Peyer's patch (tissue), 4 donors: ENCODE measurements around the gene SSTR5. TPM values are rescaled to one million over a fixed set of nuclear protein-coding genes. Genes with fewer than 3 reads are reported as not detected.

ENCODE experiments used
- DNase-seq, 3 donors: peaks; one replicate each; pipeline ENCODE4 v3.0.0-alpha.2; 2017 to 2019
- H3K27ac ChIP-seq, 4 donors: fragments of 200-600 bp; sonication (generic); one replicate each; pipeline ENCODE4 v1.5.1; 2016 to 2019
- H3K27me3 ChIP-seq, 2 donors: fragments of 200-600 bp; sonication (generic); one replicate each; pipeline ENCODE4 v1.5.1; 2019
- H3K36me3 ChIP-seq, 3 donors: fragments of 200-600 bp; sonication (generic); one replicate each; pipeline ENCODE4 v1.5.1; 2016 to 2019
- H3K4me1 ChIP-seq, 4 donors: fragments of 200-600 bp; sonication (generic); one replicate each; pipeline ENCODE4 v1.5.1; 2016 to 2019
- H3K4me3 ChIP-seq, 4 donors: fragments of 200-600 bp; sonication (generic); 1 replicate in 3 of 4; 2 replicates in 1 of 4; pipeline ENCODE4 v1.5.1; 2016 to 2019; ENCODE audit warnings: mild to moderate bottlenecking in 1 of 4
- H3K9me3 ChIP-seq, 4 donors: fragments of 200-600 bp; sonication (generic); one replicate each; pipeline ENCODE4 v1.5.1; 2016 to 2019; ENCODE audit warnings: mild to moderate bottlenecking in 1 of 4
- POLR2A ChIP-seq, 2 donors: fragments of 450-650 bp; IDR thresholded peaks; one replicate each; pipeline ENCODE4 v1.5.1; 2017; ENCODE audit warnings: antibody characterized with exemption in 2 of 2, mild to moderate bottlenecking in 2 of 2, moderate library complexity in 2 of 2
- total RNA-seq, 4 donors: library from RNA; depleted of rRNA; stranded (reverse); fragments of >200 nt; gene quantifications; one replicate each; pipeline ENCODE4 v1.1.0, GENCODE V29; 2016
- TF ChIP-seq, protein P1 (sequence below), 6 experiments: fragments of 450-650 bp in 4 of 6; fragments of 200-600 bp in 2 of 6; sonication (generic) in 1 of 6; IDR thresholded peaks; one replicate each; pipeline ENCODE4 v1.5.1; 2017 to 2019; ENCODE audit warnings: antibody characterized with exemption in 6 of 6, mild to moderate bottlenecking in 3 of 6, moderate library complexity in 1 of 6

The SSTR5 gene
- total RNA-seq, 4 donors from 2014 or later = 1.5 to 2.1 TPM; not detected in 2

DNA sequence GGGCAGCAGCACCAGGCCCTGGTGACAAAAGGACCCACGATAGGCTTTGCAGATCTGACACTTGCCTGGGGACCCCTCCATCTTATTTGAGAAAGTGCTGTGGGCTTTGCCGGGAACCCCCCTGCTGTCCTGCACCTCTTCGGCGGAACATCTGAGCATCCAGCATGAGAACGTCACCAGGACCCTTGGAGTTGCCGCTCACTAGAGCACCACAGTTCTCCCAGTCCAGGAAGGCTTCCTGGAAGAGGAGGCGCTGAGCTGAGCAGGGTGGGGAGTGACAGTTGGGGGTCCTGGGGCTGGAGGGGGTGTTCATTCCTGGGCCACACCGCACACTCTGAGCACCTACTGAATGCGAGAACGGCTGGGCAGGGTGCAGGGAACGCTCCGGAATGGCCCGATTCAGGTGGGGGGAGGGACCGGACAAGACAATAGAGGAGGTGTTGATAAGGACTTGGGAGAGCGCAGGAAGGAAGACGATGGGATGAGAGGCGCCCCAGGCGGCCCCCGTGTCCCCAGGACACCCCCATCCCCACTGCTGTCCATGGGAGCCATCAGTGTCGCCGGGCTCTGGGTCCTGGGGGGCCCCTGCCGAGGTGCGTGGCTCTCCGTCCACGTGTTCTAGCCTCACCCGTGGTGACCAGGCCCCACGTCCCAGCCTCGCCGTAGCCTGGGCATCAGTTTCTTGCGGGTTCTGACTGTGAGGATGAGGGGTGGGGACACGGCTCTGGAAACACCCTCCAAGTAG is 55.6 kb downstream of the SSTR5 start:
- DNase-seq = no peak
- Histone ChIP-seq H3K36me3 (no peaks in the 10 kb centered on the region), H3K4me3 (no peak overlapping the region), H3K27ac (no peak overlapping the region), H3K27me3 (no peaks in the 10 kb centered on the region), H3K4me1 (no peaks in the 10 kb centered on the region), H3K9me3 (no peaks in the 10 kb centered on the region)
- no peak for TF ChIP-seq POLR2A (IDR thresholded peaks at IDR 0.05)
- TF ChIP-seq, protein P1, sequence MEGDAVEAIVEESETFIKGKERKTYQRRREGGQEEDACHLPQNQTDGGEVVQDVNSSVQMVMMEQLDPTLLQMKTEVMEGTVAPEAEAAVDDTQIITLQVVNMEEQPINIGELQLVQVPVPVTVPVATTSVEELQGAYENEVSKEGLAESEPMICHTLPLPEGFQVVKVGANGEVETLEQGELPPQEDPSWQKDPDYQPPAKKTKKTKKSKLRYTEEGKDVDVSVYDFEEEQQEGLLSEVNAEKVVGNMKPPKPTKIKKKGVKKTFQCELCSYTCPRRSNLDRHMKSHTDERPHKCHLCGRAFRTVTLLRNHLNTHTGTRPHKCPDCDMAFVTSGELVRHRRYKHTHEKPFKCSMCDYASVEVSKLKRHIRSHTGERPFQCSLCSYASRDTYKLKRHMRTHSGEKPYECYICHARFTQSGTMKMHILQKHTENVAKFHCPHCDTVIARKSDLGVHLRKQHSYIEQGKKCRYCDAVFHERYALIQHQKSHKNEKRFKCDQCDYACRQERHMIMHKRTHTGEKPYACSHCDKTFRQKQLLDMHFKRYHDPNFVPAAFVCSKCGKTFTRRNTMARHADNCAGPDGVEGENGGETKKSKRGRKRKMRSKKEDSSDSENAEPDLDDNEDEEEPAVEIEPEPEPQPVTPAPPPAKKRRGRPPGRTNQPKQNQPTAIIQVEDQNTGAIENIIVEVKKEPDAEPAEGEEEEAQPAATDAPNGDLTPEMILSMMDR (IDR thresholded peaks at IDR 0.05) = no peak

DNA sequence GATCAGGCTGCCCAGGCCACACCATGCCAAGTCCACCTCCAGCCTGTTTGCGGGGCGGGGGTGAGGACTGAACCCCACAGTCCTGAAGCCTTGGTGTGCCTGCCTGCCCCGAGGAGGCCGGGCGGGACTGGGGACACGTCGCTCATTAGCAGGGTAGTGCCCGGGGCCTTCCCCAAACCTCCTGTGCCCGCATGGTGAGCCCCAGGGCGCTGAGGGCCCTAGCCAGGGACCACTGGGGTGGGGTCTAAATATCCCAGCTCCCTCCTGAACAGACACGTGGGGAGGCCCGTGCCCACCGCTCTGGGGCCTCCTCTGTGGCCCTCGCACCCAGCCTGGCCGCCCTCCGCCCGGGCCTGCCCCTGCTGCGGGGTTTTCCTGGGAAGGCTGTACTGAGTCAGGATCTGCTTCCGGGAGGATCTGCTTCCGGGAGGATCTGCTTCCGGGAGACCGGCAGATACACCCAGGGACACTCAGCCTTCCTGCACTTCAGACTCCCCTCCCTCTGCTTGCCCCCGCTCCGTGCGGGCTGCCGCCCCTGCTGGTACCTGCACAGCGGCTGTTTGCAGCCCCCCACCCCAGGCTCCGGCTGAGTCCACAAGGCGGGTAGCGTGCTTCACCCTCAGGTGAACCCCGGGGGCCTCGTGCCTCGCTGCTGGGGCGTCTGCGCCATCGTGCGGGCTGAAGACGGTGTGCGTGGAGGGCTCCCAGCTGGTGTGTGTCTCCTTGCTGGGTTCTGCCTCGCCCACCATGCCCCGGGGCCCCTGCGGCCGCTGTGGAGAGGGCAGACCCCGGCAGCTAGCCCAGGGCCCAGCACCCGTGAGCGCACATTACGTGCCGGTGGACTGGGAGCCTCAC is 56.8 kb downstream of the SSTR5 start:
- no peak for DNase-seq
- TF ChIP-seq, protein P1 (IDR thresholded peaks at IDR 0.05) = no peak
- no peak for TF ChIP-seq POLR2A (IDR thresholded peaks at IDR 0.05)

DNA sequence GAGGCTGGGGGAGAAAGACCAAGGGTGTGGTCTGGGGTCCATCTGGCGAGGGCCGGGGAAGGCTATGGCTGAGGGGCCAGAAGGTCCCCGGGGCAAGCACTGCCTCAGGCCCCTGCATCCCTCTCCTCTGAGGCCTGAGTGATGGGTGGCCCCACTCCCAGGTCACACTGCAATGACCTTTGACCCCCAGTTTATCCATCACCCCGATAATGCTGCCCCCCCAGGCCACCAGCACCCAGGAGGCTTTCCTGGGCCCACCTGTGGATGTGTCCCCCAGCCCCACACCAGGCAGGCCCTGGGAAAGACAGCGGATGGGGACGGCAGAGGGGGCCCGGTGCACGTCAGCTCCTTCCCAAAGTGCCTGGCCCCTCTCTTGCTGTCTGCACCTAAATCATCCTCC is 57.8 kb downstream of the SSTR5 start:
- no peak for DNase-seq

More for the DNA sequence above, 56.8 kb downstream of the SSTR5 start:
- no peaks in the 10 kb centered on the region for H3K36me3 ChIP-seq
- no peaks in the 10 kb centered on the region for H3K4me1 ChIP-seq
- no peaks in the 10 kb centered on the region for H3K9me3 ChIP-seq
- H3K4me3 ChIP-seq = no peak overlapping the region
- H3K27me3 ChIP-seq = no peaks in the 10 kb centered on the region
- H3K27ac ChIP-seq = no peak overlapping the region

More for the DNA sequence above, 57.8 kb downstream of the SSTR5 start:
- Histone ChIP-seq H3K36me3 (no peaks in the 10 kb centered on the region), H3K4me3 (no peak overlapping the region), H3K9me3 (no peaks in the 10 kb centered on the region), H3K4me1 (no peaks in the 10 kb centered on the region), H3K27ac (no peak overlapping the region), H3K27me3 (no peaks in the 10 kb centered on the region)
- TF ChIP-seq, protein P1 (IDR thresholded peaks at IDR 0.05) = no peak
- TF ChIP-seq POLR2A (IDR thresholded peaks at IDR 0.05) = no peak

Other genes with a start within 250 kb of the SSTR5 start
- 10 to 100 TPM; 16.3 to 85.4 (median 54.6) TPM for gene LMF1, start 101.8 kb upstream of the SSTR5 start, total RNA-seq
- gene SOX8, start 91.0 kb upstream of the SSTR5 start, total RNA-seq = 1 to 10 TPM in 2 of 4 donors, under 1 TPM in 1, not detected in 1; 0.27 to 3.3 (median 1.1) TPM
- gene C1QTNF8, start 23.5 kb downstream of the SSTR5 start, total RNA-seq = not detected
- gene CACNA1H, start 80.4 kb downstream of the SSTR5 start, total RNA-seq = 10 to 100 TPM in 2 of 4 donors, 1 to 10 TPM in 2; 4.0 to 28.9 (median 9.7) TPM
- gene TPSG1, start 152.5 kb downstream of the SSTR5 start, total RNA-seq = 10 to 100 TPM; 16.4 to 44.6 (median 29.5) TPM
- 10 to 100 TPM; 14.9 to 89.7 (median 50.4) TPM for gene TPSB2, start 157.4 kb downstream of the SSTR5 start, total RNA-seq
- gene TPSAB1, start 168.0 kb downstream of the SSTR5 start, total RNA-seq = 100 to 1,000 TPM in 1 of 4 donors, 10 to 100 TPM in 3; 23.8 to 130 (median 59.4) TPM
- gene TPSD1, start 183.3 kb downstream of the SSTR5 start, total RNA-seq = 10 to 100 TPM in 3 of 4 donors, not detected in 1; 10.3 to 61.1 (median 24.1) TPM
- gene UBE2I, start 236.9 kb downstream of the SSTR5 start, total RNA-seq = 100 to 1,000 TPM in 3 of 4 donors, 10 to 100 TPM in 1; 54.1 to 119 (median 107) TPM